IPS DF 4.7 (cell line): ENCODE measurements around the gene ETV5.

Experiments
- DNase-seq: peaks from one replicate; pipeline ENCODE4 v3.0.0-alpha.2; 2013; ENCODE audit warnings: low spot score; ENCODE audit errors: extremely low read depth

The ETV5 gene

GRCh38 chr3:186123012-186123411 is 14.1 kb upstream of the ETV5 start:
- no peak for DNase-seq

- DNase-seq: no peak
These were observed 13.1 kb upstream of the ETV5 start for GRCh38 chr3:186121968-186122367.

- no peak for DNase-seq
These were observed 12.4 kb upstream of the ETV5 start for GRCh38 chr3:186121278-186121677.

GRCh38 chr3:186119499-186119898 is 10.6 kb upstream of the ETV5 start:
- no peak for DNase-seq

GRCh38 chr3:186118692-186119091 is 9.8 kb upstream of the ETV5 start:
- no peak for DNase-seq

- DNase-seq: no peak
These were observed 8.7 kb upstream of the ETV5 start for GRCh38 chr3:186117521-186118134.

GRCh38 chr3:186115239-186115996 is 6.5 kb upstream of the ETV5 start:
- DNase-seq: no peak

GRCh38 chr3:186110975-186111974 is 2.4 kb upstream of the ETV5 start:
- DNase-seq: no peak

GRCh38 chr3:186109897-186110803 is 1.3 kb upstream of the ETV5 start:
- no peak for DNase-seq

- DNase-seq: no peak
These were observed 566 bp downstream of the ETV5 start for GRCh38 chr3:186108106-186108940.

- DNase-seq: no peak
These were observed 1.4 kb downstream of the ETV5 start for GRCh38 chr3:186107215-186108105.

- DNase-seq: no peak
These were observed 3.3 kb downstream of the ETV5 start for GRCh38 chr3:186105543-186105942.

GRCh38 chr3:186102687-186103086 is 6.2 kb downstream of the ETV5 start:
- no peak for DNase-seq

- no peak for DNase-seq
These were observed 8.5 kb downstream of the ETV5 start for GRCh38 chr3:186100398-186100797.

- no peak for DNase-seq
These were observed 9.7 kb downstream of the ETV5 start for GRCh38 chr3:186099178-186099577.

GRCh38 chr3:186098740-186099139 is 10.1 kb downstream of the ETV5 start:
- no peak for DNase-seq

GRCh38 chr3:186097663-186098451 is 11.0 kb downstream of the ETV5 start:
- DNase-seq: no peak

- no peak for DNase-seq
These were observed 11.6 kb downstream of the ETV5 start for GRCh38 chr3:186097317-186097662.
